HepG2 (cell line): Measurements from ENCODE around the gene NDUFB10. TPM values are rescaled to one million over a fixed set of nuclear protein-coding genes. Genes with fewer than 3 reads are reported as not detected.

ENCODE experiments used
- ATAC-seq: fragments of 200-7000 bp; cut with Tn5 transposase; 3 replicates; pipeline ENCODE4 v1.9.1; 2020; ENCODE audit warnings: mild to moderate bottlenecking, moderate library complexity
- BruUV-seq: library from RNA; stranded (reverse); fragments of 400-500 nt; replicated peaks from 2 replicates; lab custom pipeline; 2021; lab: Mats Ljungman, UMichigan
- CTCF ChIA-PET: fragments of 300-600 bp; formaldehyde crosslinking; extraction: SDS; loops from one replicate; lab custom pipeline; 2021; ENCODE audit warnings: low total read pairs, inconsistent platforms, low intra/inter-chr PET ratio; lab: Yijun Ruan, JAX
- POLR2A ChIA-PET: fragments of 350-600 bp; sonication (Branson Sonifier 250); formaldehyde crosslinking; loops from one replicate; lab custom pipeline; 2020; ENCODE audit warnings: antibody characterized with exemption, inconsistent platforms; lab: Yijun Ruan, JAX
- DNase-seq: peaks from one replicate; pipeline ENCODE4 v3.0.0-alpha.2; 2015; ENCODE audit warnings: low spot score
- FAIRE-seq: peaks from 3 replicates; lab custom pipeline; 2011; peaks lifted over from hg19 to GRCh38; lab: Jason Lieb, UNC
- H2AFZ ChIP-seq: one replicate; pipeline ENCODE4 v1.6.1; 2011; ENCODE audit warnings: low read length, inconsistent platforms
- H3K27ac ChIP-seq: fragments of 300-600 bp; 3 replicates; pipeline ENCODE4 v1.8.0; 2011; ENCODE audit warnings: mixed run types, mild to moderate bottlenecking, mixed read lengths, low read length, inconsistent platforms; ENCODE audit not compliant: insufficient read depth; ENCODE audit errors: extremely low read length
- H3K27me3 ChIP-seq, 2 experiments: fragments of 200-600 bp in 1 of 2; 2 replicates in 1 of 2; 3 replicates in 1 of 2; pipeline versions ENCODE4 v1.6.0 to v1.8.0; 2011; ENCODE audit warnings: low read length in 2 of 2, mild to moderate bottlenecking in 2 of 2, moderate library complexity in 2 of 2, inconsistent platforms in 1 of 2; ENCODE audit not compliant: insufficient read depth in 2 of 2, control insufficient read depth in 1 of 2
- H3K36me3 ChIP-seq, 2 experiments: fragments of 200-600 bp in 1 of 2; replicated peaks in 1 of 2; 2 replicates in 1 of 2; 3 replicates in 1 of 2; pipeline versions ENCODE4 v1.5.1 to v1.8.0; 2011; ENCODE audit warnings: low read length in 2 of 2, inconsistent platforms in 1 of 2; ENCODE audit not compliant: insufficient read depth in 2 of 2, control insufficient read depth in 1 of 2
- H3K4me1 ChIP-seq: 2 replicates; pipeline ENCODE4 v1.5.1; 2012; ENCODE audit warnings: low read length, inconsistent platforms; ENCODE audit not compliant: insufficient read depth
- H3K4me2 ChIP-seq: 2 replicates; pipeline ENCODE4 v1.6.0; 2011; ENCODE audit warnings: low read depth, low read length, inconsistent platforms
- H3K4me3 ChIP-seq, 3 experiments: fragments of 200-600 bp in 1 of 3; sonication (generic), shearing (Covaris generic) in 1 of 3; replicated peaks in 1 of 3; 2 replicates each; pipeline ENCODE4 v1.5.1; 2011 to 2016; ENCODE audit warnings: low read length in 3 of 3, inconsistent platforms in 2 of 3, low read depth in 2 of 3, mild to moderate bottlenecking in 2 of 3, control low read depth in 1 of 3, mixed read lengths in 1 of 3; ENCODE audit not compliant: insufficient read depth in 1 of 3
- H3K79me2 ChIP-seq: one replicate; pipeline ENCODE4 v1.6.1; 2011; ENCODE audit warnings: low read length, inconsistent platforms; ENCODE audit not compliant: insufficient read depth
- H3K9ac ChIP-seq: 2 replicates; pipeline ENCODE4 v1.6.0; 2011; ENCODE audit warnings: mild to moderate bottlenecking, low read depth, low read length, inconsistent platforms; ENCODE audit not compliant: insufficient read depth
- H3K9me3 ChIP-seq: 2 replicates; pipeline ENCODE4 v1.5.1; 2012; ENCODE audit warnings: mild to moderate bottlenecking, low read length
- H4K20me1 ChIP-seq: 2 replicates; pipeline ENCODE4 v1.6.0; 2011; ENCODE audit warnings: inconsistent platforms, mild to moderate bottlenecking, low read length, moderate library complexity; ENCODE audit not compliant: insufficient read depth
- GABPA ChIP-seq, 2 experiments: IDR thresholded peaks; 2 replicates each; pipeline ENCODE4 v1.6.1; 2011 to 2016; ENCODE audit warnings: low read depth in 2 of 2, low read length in 1 of 2, missing biosample characterization in 1 of 2, missing genetic modification characterization in 1 of 2
- JUN ChIP-seq: sonication (generic); formaldehyde crosslinking; IDR thresholded peaks from 2 replicates; pipeline ENCODE4 v1.4.0; 2020; ENCODE audit warnings: mild to moderate bottlenecking, missing genetic modification reagents
- KAT7 ChIP-seq: IDR thresholded peaks from 2 replicates; pipeline ENCODE4 v1.6.1; 2018; ENCODE audit warnings: borderline replicate concordance, missing compliant biosample characterization
- MAFF ChIP-seq: IDR thresholded peaks from 2 replicates; pipeline ENCODE4 v1.6.1; 2011; ENCODE audit warnings: low read depth, low read length, improper control_type of control experiment
- MXI1 ChIP-seq: IDR thresholded peaks from 3 replicates; pipeline ENCODE4 v1.6.1; 2012; ENCODE audit warnings: low read depth, low read length, inconsistent platforms, borderline replicate concordance
- PCBP1 ChIP-seq: fragments of 200-400 bp; formaldehyde crosslinking; IDR thresholded peaks from 2 replicates; pipeline ENCODE4 v1.6.1; 2017; ENCODE audit warnings: mild to moderate bottlenecking, low read depth, low read length, borderline replicate concordance
- RAD51 ChIP-seq: fragments of 450-650 bp; IDR thresholded peaks from 2 replicates; pipeline ENCODE4 v1.6.1; 2016; ENCODE audit warnings: borderline replicate concordance
- THAP11 ChIP-seq: IDR thresholded peaks from 2 replicates; pipeline ENCODE4 v1.6.1; 2016; ENCODE audit warnings: missing biosample characterization, missing genetic modification reagents
- ZNF431 ChIP-seq: sonication (generic); formaldehyde crosslinking; IDR thresholded peaks from 2 replicates; pipeline ENCODE4 v1.9.0; 2022; ENCODE audit warnings: missing genetic modification reagents, low read depth, mild to moderate bottlenecking, borderline replicate concordance
- ZNF678 ChIP-seq: sonication (generic); formaldehyde crosslinking; IDR thresholded peaks from 2 replicates; pipeline ENCODE4 v1.4.0; 2020; ENCODE audit warnings: mild to moderate bottlenecking, missing genetic modification reagents
- ZNF777 ChIP-seq: sonication (generic); formaldehyde crosslinking; IDR thresholded peaks from 2 replicates; pipeline ENCODE4 v1.4.0; 2020; ENCODE audit warnings: missing genetic modification reagents
- WGBS: methylation state at CpG from one replicate; pipeline ENCODE4 v1.1.6; 2017; ENCODE audit warnings: low lambda C conversion rate; 5-methylcytosine and 5-hydroxymethylcytosine counted together
- in situ Hi-C: cut with HindIII; loops from 2 replicates; pipeline ENCODE4 v1.10.0; 2017; ENCODE audit warnings: low pct_unique_long_range_greater_than_20kb; ENCODE audit not compliant: extremely low pct_ligation_motif_present
- intact Hi-C: fragments of 100-400 bp; cut with micrococcal nuclease; formaldehyde crosslinking; loops from one replicate; pipeline ENCODE4 v1.10.0; 2022; ENCODE audit not compliant: unreplicated experiment
- polyA plus RNA-seq, 8 experiments: library from polyadenylated mRNA; depleted of rRNA in 3 of 8; stranded (reverse) in 7 of 8; unstranded in 1 of 8; fragments of >200 nt; fragmentation: Illumina TruSeq in 4 of 8; extraction: Trizol in 4 of 8; gene quantifications; 2 replicates each; pipeline versions ENCODE4 v1.2.1 to v1.2.3, GENCODE V29; 2011 to 2016; ENCODE audit warnings: low read depth in 4 of 8, missing spikeins in 1 of 8, mixed read lengths in 1 of 8; ENCODE audit not compliant: insufficient read depth in 1 of 8
- total RNA-seq, 5 experiments: library from RNA; depleted of rRNA; stranded (reverse); fragments of >200 nt; fragmentation: Illumina TruSeq; extraction: Trizol; gene quantifications; 2 replicates each; pipeline ENCODE4 v1.2.3, GENCODE V29; 2016; ENCODE audit warnings: low read depth in 1 of 5
- TF ChIP-seq, protein P1 (sequence below): sonication (generic); formaldehyde crosslinking; IDR thresholded peaks from 2 replicates; pipeline ENCODE4 v1.8.0; 2022; ENCODE audit warnings: mild to moderate bottlenecking, missing genetic modification reagents, moderate library complexity
- TF ChIP-seq, protein P2 (sequence below): sonication (generic); formaldehyde crosslinking; IDR thresholded peaks from 2 replicates; pipeline ENCODE4 v1.4.0; 2020; ENCODE audit warnings: missing genetic modification reagents, borderline replicate concordance
- TF ChIP-seq, protein P3 (sequence below): sonication (generic); formaldehyde crosslinking; IDR thresholded peaks from 2 replicates; pipeline ENCODE4 v1.5.1; 2020; ENCODE audit warnings: missing genetic modification reagents, mild to moderate bottlenecking, borderline replicate concordance
- TF ChIP-seq, protein P4 (sequence below): sonication (generic); formaldehyde crosslinking; IDR thresholded peaks from 2 replicates; pipeline ENCODE4 v1.9.0; 2022; ENCODE audit warnings: low read depth, missing genetic modification reagents

Gene NDUFB10
- total and polyA plus RNA-seq, 2 of the 13 experiments (the other 11 are each of a cell fraction or from before 2014, with no cell fraction given) = 68.6 to 157 TPM

DNA sequence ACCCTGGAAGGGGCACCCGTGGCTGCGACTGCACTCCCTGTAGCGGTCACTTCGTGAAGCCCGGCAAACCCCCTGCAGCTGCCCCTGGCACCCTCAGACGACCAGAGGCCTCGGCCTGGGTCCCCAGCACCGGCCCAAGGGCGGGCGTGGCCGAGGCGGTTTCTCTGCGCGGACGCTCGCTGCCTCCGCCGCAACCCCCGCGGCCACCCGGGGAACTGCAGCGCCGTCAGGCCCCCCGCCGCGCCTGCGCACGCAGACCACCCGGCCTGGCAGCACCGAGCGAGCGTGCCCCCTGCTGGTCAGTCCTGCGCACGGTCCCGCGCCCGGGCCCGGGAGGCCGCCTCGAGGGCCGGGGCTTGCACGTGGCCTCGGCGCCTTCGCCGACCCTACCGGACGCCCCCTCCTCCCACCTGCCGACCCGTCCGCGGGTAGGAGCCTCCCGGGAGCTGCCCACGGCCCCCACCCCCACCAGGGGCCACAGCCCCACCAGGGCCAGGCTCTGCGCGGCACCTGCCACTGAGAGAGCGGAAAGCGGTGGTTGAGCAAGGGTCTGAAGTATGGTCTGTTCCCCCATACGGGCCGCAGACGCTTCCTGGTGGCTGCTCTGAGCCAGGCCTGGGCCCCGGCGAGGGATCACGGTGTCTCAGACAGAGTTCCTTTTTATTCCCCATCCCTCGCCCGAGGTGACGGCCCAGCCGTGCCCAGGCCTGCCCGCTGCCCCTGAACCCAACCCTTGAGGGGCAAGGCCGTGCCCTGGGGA is 29.6 kb upstream of the NDUFB10 start (continued):
- TF ChIP-seq, protein P1, sequence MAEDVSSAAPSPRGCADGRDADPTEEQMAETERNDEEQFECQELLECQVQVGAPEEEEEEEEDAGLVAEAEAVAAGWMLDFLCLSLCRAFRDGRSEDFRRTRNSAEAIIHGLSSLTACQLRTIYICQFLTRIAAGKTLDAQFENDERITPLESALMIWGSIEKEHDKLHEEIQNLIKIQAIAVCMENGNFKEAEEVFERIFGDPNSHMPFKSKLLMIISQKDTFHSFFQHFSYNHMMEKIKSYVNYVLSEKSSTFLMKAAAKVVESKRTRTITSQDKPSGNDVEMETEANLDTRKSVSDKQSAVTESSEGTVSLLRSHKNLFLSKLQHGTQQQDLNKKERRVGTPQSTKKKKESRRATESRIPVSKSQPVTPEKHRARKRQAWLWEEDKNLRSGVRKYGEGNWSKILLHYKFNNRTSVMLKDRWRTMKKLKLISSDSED (CRISPR knock-in tag) = peak; percentile 81
- TF ChIP-seq, protein P2, sequence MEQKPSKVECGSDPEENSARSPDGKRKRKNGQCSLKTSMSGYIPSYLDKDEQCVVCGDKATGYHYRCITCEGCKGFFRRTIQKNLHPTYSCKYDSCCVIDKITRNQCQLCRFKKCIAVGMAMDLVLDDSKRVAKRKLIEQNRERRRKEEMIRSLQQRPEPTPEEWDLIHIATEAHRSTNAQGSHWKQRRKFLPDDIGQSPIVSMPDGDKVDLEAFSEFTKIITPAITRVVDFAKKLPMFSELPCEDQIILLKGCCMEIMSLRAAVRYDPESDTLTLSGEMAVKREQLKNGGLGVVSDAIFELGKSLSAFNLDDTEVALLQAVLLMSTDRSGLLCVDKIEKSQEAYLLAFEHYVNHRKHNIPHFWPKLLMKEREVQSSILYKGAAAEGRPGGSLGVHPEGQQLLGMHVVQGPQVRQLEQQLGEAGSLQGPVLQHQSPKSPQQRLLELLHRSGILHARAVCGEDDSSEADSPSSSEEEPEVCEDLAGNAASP (CRISPR knock-in tag) = peak; percentile 52
- TF ChIP-seq ZNF678 (CRISPR knock-in tag) (peak; percentile 90), RAD51 (no peak), KAT7 (no peak), ZNF777 (CRISPR knock-in tag) (peak; percentile 90), MXI1 (peak; percentile 49; the same call in 1 of the 3 replicates)

DNA sequence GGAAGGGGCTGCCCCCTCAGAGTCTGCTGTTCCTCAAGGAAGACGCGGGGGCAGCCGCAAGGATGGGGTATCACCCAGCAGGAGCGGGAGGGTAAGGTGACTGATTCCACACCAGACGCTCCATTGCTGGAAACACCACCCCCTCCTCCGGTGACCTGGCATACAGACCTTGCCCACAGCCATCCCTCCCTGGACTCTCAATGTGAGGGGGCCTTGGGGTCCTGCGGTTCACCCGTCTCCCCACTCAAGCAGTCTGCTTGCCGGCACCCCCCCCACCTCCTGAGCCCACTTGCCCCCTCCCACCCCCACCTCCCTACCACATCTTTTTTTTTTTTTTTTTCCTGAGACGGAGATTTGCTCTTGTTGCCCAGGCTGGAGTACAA is 29.0 kb upstream of the NDUFB10 start:
- Histone ChIP-seq H3K9ac (no peak overlapping the region), H3K36me3 (no peaks in the 10 kb centered on the region), H3K4me2 (no peak overlapping the region), H3K79me2 (no peaks in the 10 kb centered on the region), H3K27me3 (peaks cover 3 to 6% of the 10 kb centered on the region in 2 experiments; a peak in 2 of 5 replicates), H3K4me1 (peaks cover 74% of the 10 kb centered on the region), H4K20me1 (no peaks in the 10 kb centered on the region), H3K9me3 (no peaks in the 10 kb centered on the region), H3K27ac (no peak overlapping the region), H3K4me3 (no peak overlapping the region), H2AFZ (no peak overlapping the region)
- no peak for DNase-seq
- no peak for FAIRE-seq
- POLR2A ChIA-PET = interaction anchor here (1.7 kb wide), 1 partner anchor 11 kb away, joined by 8 read pairs; no protein-coding TSS in a partner anchor
- no peak for ATAC-seq
- CTCF ChIA-PET = interaction anchor here (1.2 to 2.2 kb wide), 3 partner anchors 46 to 118 kb away, joined by 3 to 22 read pairs (median 8); no protein-coding TSS in a partner anchor
- in situ Hi-C loops = no loop called here
- 79% methylated on average over 9 of the region's 10 CpGs for WGBS
- no TSS peak for BruUV-seq
- intact Hi-C loops = no loop called here
- no peak for TF ChIP-seq GABPA (IDR thresholded peaks at IDR 0.05; ENCODE audit: low read depth, low read length)
- TF ChIP-seq GABPA (CRISPR knock-in tag; IDR thresholded peaks at IDR 0.05; ENCODE audit: low read depth) = no peak
- 0 out of 2 replicates have a peak, but pooled peaks have one; percentile 68 for TF ChIP-seq PCBP1
- TF ChIP-seq, protein P3, sequence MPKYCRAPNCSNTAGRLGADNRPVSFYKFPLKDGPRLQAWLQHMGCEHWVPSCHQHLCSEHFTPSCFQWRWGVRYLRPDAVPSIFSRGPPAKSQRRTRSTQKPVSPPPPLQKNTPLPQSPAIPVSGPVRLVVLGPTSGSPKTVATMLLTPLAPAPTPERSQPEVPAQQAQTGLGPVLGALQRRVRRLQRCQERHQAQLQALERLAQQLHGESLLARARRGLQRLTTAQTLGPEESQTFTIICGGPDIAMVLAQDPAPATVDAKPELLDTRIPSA (CRISPR knock-in tag) = no peak
- TF ChIP-seq THAP11 (CRISPR knock-in tag) = no peak
- no peak for TF ChIP-seq MAFF
- TF ChIP-seq, protein P4, sequence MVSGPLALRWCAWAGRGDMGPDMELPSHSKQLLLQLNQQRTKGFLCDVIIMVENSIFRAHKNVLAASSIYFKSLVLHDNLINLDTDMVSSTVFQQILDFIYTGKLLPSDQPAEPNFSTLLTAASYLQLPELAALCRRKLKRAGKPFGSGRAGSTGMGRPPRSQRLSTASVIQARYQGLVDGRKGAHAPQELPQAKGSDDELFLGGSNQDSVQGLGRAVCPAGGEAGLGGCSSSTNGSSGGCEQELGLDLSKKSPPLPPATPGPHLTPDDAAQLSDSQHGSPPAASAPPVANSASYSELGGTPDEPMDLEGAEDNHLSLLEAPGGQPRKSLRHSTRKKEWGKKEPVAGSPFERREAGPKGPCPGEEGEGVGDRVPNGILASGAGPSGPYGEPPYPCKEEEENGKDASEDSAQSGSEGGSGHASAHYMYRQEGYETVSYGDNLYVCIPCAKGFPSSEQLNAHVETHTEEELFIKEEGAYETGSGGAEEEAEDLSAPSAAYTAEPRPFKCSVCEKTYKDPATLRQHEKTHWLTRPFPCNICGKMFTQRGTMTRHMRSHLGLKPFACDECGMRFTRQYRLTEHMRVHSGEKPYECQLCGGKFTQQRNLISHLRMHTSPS (CRISPR knock-in tag) = 0 out of 2 replicates have a peak, but pooled peaks have one; percentile 3
- no peak for TF ChIP-seq ZNF431 (CRISPR knock-in tag)
- no peak for TF ChIP-seq JUN (CRISPR knock-in tag)
